HFFc6 (cell line): Measurements from ENCODE around the gene PTPN11. TPM values are rescaled to one million over a fixed set of nuclear protein-coding genes. Genes with fewer than 3 reads are reported as not detected.

ENCODE experiments used
- DNase-seq: peaks from one replicate; pipeline ENCODE4 v3.0.0-alpha.2; 2018
- H3K27ac Mint-ChIP-seq: 2 replicates; pipeline ENCODE4 v1.8.0; 2020; ENCODE audit warnings: mild to moderate bottlenecking, mixed read lengths
- H3K27me3 Mint-ChIP-seq: 2 replicates; pipeline ENCODE4 v1.8.0; 2021; ENCODE audit warnings: mild to moderate bottlenecking, moderate library complexity, mixed read lengths; ENCODE audit not compliant: insufficient read depth
- H3K36me3 Mint-ChIP-seq: 2 replicates; pipeline ENCODE4 v1.8.0; 2021; ENCODE audit warnings: low read depth, mixed read lengths
- H3K4me1 Mint-ChIP-seq: 2 replicates; pipeline ENCODE4 v1.8.0; 2020; ENCODE audit warnings: low read depth, mixed read lengths
- H3K4me3 Mint-ChIP-seq: 2 replicates; pipeline ENCODE4 v1.8.0; 2020; ENCODE audit warnings: mild to moderate bottlenecking, moderate library complexity, mixed read lengths
- H3K9me3 Mint-ChIP-seq: 2 replicates; pipeline ENCODE4 v1.8.0; 2020; ENCODE audit warnings: mild to moderate bottlenecking, mixed read lengths
- total RNA-seq, 6 experiments: library from RNA; stranded (reverse); fragmentation: NEBNext Ultra II Directional; extraction: Animal tissue kit (Norgen Biotek cat#: 25700); gene quantifications; 2 replicates in 1 of 6; 3 replicates in 5 of 6; pipeline ENCODE4 v1.2.3, GENCODE V29; 2021
- TF ChIP-seq, protein P1 (sequence below): fragments of 200-600 bp; sonication (generic); IDR thresholded peaks from 2 replicates; pipeline ENCODE4 v1.5.0; 2021; ENCODE audit warnings: antibody characterized with exemption, mild to moderate bottlenecking

Gene PTPN11
- total RNA-seq, 6 experiments from 2014 or later, result 132 to 160 (median 144) TPM

GRCh38 chr12:112546339-112546738 lies 127.6 kb downstream of the PTPN11 start:
- Mint-ChIP-seq H3K27ac (no peak overlapping the region), H3K4me1 (no peaks in the 10 kb centered on the region), H3K27me3 (peaks cover 2% of the 10 kb centered on the region; the same call in 1 of the 2 replicates), H3K4me3 (no peak overlapping the region), H3K36me3 (no peaks in the 10 kb centered on the region), H3K9me3 (no peaks in the 10 kb centered on the region)
- TF ChIP-seq, protein P1, sequence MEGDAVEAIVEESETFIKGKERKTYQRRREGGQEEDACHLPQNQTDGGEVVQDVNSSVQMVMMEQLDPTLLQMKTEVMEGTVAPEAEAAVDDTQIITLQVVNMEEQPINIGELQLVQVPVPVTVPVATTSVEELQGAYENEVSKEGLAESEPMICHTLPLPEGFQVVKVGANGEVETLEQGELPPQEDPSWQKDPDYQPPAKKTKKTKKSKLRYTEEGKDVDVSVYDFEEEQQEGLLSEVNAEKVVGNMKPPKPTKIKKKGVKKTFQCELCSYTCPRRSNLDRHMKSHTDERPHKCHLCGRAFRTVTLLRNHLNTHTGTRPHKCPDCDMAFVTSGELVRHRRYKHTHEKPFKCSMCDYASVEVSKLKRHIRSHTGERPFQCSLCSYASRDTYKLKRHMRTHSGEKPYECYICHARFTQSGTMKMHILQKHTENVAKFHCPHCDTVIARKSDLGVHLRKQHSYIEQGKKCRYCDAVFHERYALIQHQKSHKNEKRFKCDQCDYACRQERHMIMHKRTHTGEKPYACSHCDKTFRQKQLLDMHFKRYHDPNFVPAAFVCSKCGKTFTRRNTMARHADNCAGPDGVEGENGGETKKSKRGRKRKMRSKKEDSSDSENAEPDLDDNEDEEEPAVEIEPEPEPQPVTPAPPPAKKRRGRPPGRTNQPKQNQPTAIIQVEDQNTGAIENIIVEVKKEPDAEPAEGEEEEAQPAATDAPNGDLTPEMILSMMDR, result no peak
- DNase-seq, result no peak

DNA sequence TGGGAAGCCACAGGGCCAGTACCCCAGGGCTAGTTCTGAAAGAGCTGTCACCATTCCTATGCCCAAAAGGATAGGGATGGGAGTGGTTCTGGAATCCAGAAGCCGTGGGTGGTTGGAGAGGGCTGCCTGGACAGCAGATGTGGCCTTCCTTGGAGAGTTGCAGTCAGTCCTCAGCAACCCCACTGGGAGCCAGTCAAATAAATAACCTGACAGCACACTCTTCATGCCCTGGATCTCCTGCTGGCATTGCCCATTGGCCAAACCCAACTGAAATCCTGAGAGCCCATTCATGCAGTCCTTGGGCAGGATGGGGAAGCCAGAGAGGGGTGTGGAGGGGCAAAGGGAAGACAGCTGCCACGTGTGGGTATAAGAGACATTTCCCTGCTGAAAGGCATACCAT lies 128.2 kb downstream of the PTPN11 start:
- Mint-ChIP-seq H3K4me1 (no peaks in the 10 kb centered on the region), H3K36me3 (no peaks in the 10 kb centered on the region), H3K27me3 (peaks cover 2% of the 10 kb centered on the region; the same call in 1 of the 2 replicates), H3K9me3 (no peaks in the 10 kb centered on the region), H3K27ac (no peak overlapping the region), H3K4me3 (no peak overlapping the region)
- TF ChIP-seq, protein P1, result no peak
- no peak for DNase-seq

GRCh38 chr12:112549031-112549430 lies 130.3 kb downstream of the PTPN11 start:
- no peak overlapping the region for H3K4me3 Mint-ChIP-seq
- TF ChIP-seq, protein P1, result no peak
- H3K36me3 Mint-ChIP-seq, result no peaks in the 10 kb centered on the region
- H3K4me1 Mint-ChIP-seq, result no peaks in the 10 kb centered on the region
- H3K27ac Mint-ChIP-seq, result no peak overlapping the region
- DNase-seq, result no peak
- H3K27me3 Mint-ChIP-seq, result peaks cover 2% of the 10 kb centered on the region; the same call in 1 of the 2 replicates
- H3K9me3 Mint-ChIP-seq, result no peaks in the 10 kb centered on the region

DNA sequence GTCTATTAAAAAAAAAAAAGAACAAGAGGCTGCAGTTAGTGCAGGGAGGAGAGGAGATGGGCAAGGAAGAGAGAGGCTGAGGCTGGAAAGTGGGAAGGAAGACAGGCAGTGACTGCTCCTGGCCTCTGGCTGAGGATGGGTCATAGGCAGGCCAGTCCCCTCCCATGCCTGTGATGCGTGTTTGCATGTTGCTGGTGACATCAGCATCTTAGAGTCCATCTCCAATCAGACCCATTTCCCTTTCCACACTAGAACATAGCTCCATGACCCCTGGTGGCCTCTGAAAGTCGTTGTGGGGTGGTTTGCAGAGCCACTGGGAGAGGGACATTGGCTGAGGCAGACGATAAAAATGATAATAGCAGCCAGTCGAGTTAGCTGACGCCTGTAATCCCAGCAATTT lies 132.9 kb downstream of the PTPN11 start:
- DNase-seq, result no peak
- no peaks in the 10 kb centered on the region for H3K36me3 Mint-ChIP-seq
- TF ChIP-seq, protein P1, result no peak
- H3K27ac Mint-ChIP-seq, result no peak overlapping the region
- no peak overlapping the region for H3K4me3 Mint-ChIP-seq
- peaks cover 2% of the 10 kb centered on the region; the same call in 1 of the 2 replicates for H3K27me3 Mint-ChIP-seq
- no peaks in the 10 kb centered on the region for H3K9me3 Mint-ChIP-seq
- H3K4me1 Mint-ChIP-seq, result no peaks in the 10 kb centered on the region

DNA sequence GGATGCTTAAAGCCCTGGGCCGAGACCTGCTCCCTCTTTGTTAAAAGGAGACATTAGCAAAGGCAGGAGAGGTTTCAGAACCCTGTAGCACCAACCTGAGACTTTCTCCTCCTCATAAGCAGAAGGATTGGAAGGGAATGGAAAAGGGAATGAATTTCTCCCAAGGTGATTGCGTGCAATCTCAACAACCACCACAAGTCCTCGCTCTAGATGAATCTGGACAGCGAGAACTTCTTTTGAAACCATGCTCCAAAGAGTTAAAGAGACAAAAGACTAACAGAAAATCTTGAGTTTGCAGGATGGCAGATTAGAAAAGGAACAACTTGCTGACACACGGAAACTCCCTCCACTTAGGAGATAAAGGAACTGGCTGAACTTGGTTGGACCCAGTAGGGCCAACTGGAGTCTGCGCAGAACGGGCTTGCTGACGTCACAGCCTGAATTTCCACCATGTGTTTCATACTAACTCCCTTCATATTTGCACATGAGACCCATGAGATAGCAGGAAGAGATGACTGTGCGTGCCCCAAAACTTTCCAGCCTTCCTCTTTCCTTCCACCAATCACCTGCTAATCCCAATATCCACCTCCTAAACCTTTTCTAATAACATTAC lies 137.0 kb downstream of the PTPN11 start:
- no peaks in the 10 kb centered on the region; the same call in 1 of the 2 replicates for H3K27me3 Mint-ChIP-seq
- H3K4me1 Mint-ChIP-seq, result no peaks in the 10 kb centered on the region
- TF ChIP-seq, protein P1, result peak; percentile 50
- no peak for DNase-seq
- no peaks in the 10 kb centered on the region for H3K9me3 Mint-ChIP-seq
- H3K4me3 Mint-ChIP-seq, result no peak overlapping the region
- H3K36me3 Mint-ChIP-seq, result no peaks in the 10 kb centered on the region
- no peak overlapping the region for H3K27ac Mint-ChIP-seq
